Activated naive CD8-positive, alpha-beta T cell (primary cell): Measurements from ENCODE around the gene KIF13A.

ENCODE experiments used
- H3K27ac Mint-ChIP-seq: one replicate; pipeline ENCODE4 v1.8.0; 2021; ENCODE audit warnings: mixed read lengths
- H3K27me3 Mint-ChIP-seq: one replicate; pipeline ENCODE4 v1.8.0; 2021; ENCODE audit warnings: mixed read lengths
- H3K36me3 Mint-ChIP-seq: one replicate; pipeline ENCODE4 v1.8.0; 2021; ENCODE audit warnings: mixed read lengths
- H3K4me1 Mint-ChIP-seq: one replicate; pipeline ENCODE4 v1.8.0; 2021; ENCODE audit warnings: low read depth, mixed read lengths
- H3K4me3 Mint-ChIP-seq: one replicate; pipeline ENCODE4 v1.8.0; 2021; ENCODE audit warnings: mild to moderate bottlenecking, mixed read lengths
- H3K9me3 Mint-ChIP-seq: one replicate; pipeline ENCODE4 v1.8.0; 2021; ENCODE audit warnings: low read depth, mixed read lengths

The KIF13A gene

DNA sequence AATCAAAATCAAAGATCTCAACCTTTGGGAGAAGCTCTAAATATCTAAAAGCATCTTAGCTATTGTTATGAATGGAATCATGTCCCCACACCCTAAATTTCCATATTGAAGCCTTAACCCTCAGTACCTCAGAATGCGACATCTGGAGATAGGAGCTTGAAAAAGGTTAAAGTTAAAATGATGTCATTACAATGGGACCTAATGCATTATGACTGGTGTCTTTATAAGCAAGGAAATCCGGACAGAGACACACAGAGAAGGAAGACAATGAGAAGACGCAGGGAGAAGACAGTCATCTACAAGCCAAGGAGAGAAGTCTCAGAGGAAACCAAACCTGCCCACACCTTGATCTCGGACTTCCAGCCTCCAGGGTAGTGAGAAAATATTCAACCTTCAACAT is 46.1 kb downstream of the KIF13A start:
- H3K36me3 Mint-ChIP-seq, result no peaks in the 10 kb centered on the region
- H3K9me3 Mint-ChIP-seq, result no peaks in the 10 kb centered on the region
- H3K4me1 Mint-ChIP-seq, result no peaks in the 10 kb centered on the region
- H3K27ac Mint-ChIP-seq, result no peak overlapping the region
- H3K27me3 Mint-ChIP-seq, result peaks cover 18% of the 10 kb centered on the region
- H3K4me3 Mint-ChIP-seq, result no peak overlapping the region

GRCh38 chr6:17940151-17940792 is 47.2 kb downstream of the KIF13A start:
- H3K27ac Mint-ChIP-seq, result no peak overlapping the region
- no peaks in the 10 kb centered on the region for H3K36me3 Mint-ChIP-seq
- H3K4me3 Mint-ChIP-seq, result no peak overlapping the region
- no peaks in the 10 kb centered on the region for H3K9me3 Mint-ChIP-seq
- no peaks in the 10 kb centered on the region for H3K4me1 Mint-ChIP-seq
- peaks cover 19% of the 10 kb centered on the region for H3K27me3 Mint-ChIP-seq

DNA sequence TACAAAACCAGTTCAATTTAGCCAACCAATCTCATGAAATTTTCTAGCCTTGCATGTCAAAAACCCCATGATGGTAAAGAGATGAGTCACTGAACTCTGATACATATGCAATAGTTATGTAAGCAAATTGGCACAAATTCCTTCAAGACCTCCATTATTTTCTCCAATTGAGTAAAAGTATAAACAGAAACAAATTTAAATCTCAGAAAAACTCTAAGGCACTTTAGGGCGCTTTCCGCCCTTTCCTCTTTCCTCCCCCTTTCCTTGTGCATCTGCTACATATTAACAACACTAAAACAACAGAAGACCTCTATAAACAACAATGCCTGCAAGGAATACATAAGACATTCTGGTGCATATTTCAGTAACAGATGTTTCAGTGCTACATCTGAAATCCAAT is 48.5 kb downstream of the KIF13A start:
- H3K4me3 Mint-ChIP-seq, result no peak overlapping the region
- peaks cover 17% of the 10 kb centered on the region for H3K27me3 Mint-ChIP-seq
- no peak overlapping the region for H3K27ac Mint-ChIP-seq
- no peaks in the 10 kb centered on the region for H3K4me1 Mint-ChIP-seq
- no peaks in the 10 kb centered on the region for H3K36me3 Mint-ChIP-seq
- no peaks in the 10 kb centered on the region for H3K9me3 Mint-ChIP-seq

DNA sequence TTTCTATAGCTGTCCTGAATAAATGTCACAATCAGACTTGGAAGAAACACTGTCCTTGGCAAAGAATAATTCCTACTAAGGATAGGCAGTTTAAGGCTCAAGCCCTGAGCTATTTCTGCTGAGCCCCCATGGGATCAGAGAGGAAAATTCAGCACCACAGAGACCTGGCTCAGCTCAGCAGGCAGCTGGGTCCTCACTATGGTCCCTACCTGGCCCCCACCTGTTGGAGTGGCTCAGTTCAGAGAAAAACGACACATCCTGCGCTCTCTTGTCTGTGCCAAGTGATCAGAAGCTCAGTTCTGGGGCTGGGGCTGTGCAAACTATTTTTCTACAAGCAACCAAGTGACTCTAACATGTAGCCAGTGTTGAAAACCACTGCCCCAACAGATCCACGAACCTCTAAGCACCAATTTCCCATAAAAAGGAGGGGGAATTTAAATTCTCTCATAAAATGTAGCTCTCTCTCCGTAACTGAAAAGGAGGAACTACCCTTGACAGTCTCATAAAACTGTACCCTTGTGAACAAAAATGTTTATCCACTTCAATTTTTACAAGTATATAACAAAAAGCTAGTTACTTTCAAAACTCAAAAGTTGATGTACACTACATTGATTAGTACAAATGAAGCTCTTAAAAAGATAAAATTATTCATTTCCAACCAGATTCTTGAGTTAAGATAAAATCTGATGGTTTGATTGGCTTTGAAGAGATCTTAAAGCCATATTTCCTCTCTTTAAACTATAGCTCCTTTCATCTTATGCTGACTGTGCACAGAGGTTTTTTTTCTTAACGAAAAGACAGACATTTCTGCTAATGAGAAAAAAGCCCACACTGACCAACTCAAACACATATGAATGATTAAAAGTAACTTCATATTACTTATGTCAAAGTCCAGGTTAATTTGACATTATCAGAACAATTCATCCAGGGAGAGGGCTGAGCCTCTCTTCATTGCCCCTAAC is 52.0 kb downstream of the KIF13A start:
- H3K4me3 Mint-ChIP-seq, result no peak overlapping the region
- H3K36me3 Mint-ChIP-seq, result no peaks in the 10 kb centered on the region
- no peak overlapping the region for H3K27ac Mint-ChIP-seq
- no peaks in the 10 kb centered on the region for H3K4me1 Mint-ChIP-seq
- peaks cover 15% of the 10 kb centered on the region for H3K27me3 Mint-ChIP-seq
- no peaks in the 10 kb centered on the region for H3K9me3 Mint-ChIP-seq

DNA sequence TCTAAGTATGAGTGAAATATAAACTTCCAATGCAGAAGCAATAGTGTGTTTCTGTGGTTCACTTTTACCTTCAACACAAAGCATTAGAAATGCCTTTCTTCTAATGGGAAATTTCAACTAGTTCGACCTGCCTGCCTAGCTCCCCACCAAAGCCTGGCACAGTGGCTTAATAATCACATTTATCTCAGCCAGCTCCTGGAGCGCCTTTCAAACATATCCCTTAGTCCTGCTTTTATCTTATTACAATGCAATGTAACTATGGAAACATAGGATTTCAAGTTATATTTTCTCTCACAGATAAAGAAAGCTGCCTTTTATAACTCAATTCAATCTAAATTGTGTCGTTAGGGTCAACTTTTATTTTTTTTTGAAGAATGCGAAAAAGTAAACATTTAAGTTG is 53.7 kb downstream of the KIF13A start:
- Mint-ChIP-seq H3K4me1 (no peaks in the 10 kb centered on the region), H3K27me3 (peaks cover 10% of the 10 kb centered on the region), H3K36me3 (no peaks in the 10 kb centered on the region), H3K9me3 (no peaks in the 10 kb centered on the region), H3K4me3 (no peak overlapping the region), H3K27ac (no peak overlapping the region)

- H3K9me3 Mint-ChIP-seq, result no peaks in the 10 kb centered on the region
- no peaks in the 10 kb centered on the region for H3K4me1 Mint-ChIP-seq
- no peaks in the 10 kb centered on the region for H3K36me3 Mint-ChIP-seq
- peaks cover 10% of the 10 kb centered on the region for H3K27me3 Mint-ChIP-seq
- H3K27ac Mint-ChIP-seq, result no peak overlapping the region
- no peak overlapping the region for H3K4me3 Mint-ChIP-seq
Measured at GRCh38 chr6:17932330-17932852, 55.0 kb downstream of the KIF13A start.

GRCh38 chr6:17931227-17931626 is 56.2 kb downstream of the KIF13A start:
- H3K27ac Mint-ChIP-seq, result no peak overlapping the region
- H3K4me1 Mint-ChIP-seq, result no peaks in the 10 kb centered on the region

GRCh38 chr6:17930321-17930993 is 57.0 kb downstream of the KIF13A start:
- no peak overlapping the region for H3K27ac Mint-ChIP-seq

More at GRCh38 chr6:17931227-17931626, 56.2 kb downstream of the KIF13A start:
- H3K9me3 Mint-ChIP-seq, result no peaks in the 10 kb centered on the region
- H3K27me3 Mint-ChIP-seq, result peaks cover 7% of the 10 kb centered on the region
- no peak overlapping the region for H3K4me3 Mint-ChIP-seq
- H3K36me3 Mint-ChIP-seq, result no peaks in the 10 kb centered on the region

DNA sequence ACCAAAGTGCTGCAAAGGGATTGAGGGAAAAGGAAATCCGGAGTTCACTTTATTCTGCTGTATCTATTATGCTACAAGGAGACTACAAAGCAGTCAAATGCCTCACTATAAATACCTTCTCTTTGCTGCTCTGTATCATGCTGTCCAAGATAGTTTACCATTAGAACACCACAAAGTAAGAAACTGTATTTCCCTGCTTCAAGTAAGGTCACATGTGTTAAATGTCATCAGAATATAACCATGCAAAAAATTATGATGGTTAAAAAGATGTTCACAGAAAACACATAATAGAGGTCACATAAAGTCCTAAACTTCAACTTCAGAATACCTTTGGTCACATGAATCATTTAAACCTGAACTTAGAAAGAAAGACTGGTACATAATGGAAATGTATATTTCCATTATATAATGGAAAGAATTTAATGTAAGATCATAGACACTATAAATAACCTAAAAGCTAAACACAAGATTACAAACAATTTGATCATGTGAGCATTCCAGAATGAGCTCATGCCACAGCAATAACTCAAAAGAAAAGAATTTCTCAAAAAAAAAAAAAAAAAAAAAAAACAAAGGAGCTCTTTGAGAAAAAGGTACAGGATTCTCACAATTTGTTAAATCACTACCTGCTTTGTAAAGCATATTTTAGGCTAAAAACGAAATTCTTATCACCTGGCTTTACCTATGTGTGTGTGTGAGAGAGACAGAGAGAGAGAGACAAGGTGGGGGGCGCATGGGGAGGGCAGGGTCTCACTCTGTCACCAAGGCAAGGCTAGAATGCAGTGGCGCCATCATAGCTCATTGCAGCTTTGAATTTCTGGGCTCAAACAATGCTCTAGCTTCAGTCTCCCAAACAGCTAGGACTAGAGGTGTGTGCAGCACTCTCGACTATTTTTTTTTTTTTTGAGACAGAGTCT is 58.7 kb downstream of the KIF13A start:
- Mint-ChIP-seq H3K4me3 (no peak overlapping the region), H3K9me3 (no peaks in the 10 kb centered on the region), H3K27me3 (peaks cover 5% of the 10 kb centered on the region), H3K27ac (no peak overlapping the region), H3K36me3 (no peaks in the 10 kb centered on the region), H3K4me1 (no peaks in the 10 kb centered on the region)

More at GRCh38 chr6:17930321-17930993, 57.0 kb downstream of the KIF13A start:
- no peaks in the 10 kb centered on the region for H3K4me1 Mint-ChIP-seq
- no peaks in the 10 kb centered on the region for H3K36me3 Mint-ChIP-seq
- H3K27me3 Mint-ChIP-seq, result peaks cover 7% of the 10 kb centered on the region
- no peaks in the 10 kb centered on the region for H3K9me3 Mint-ChIP-seq
- no peak overlapping the region for H3K4me3 Mint-ChIP-seq

GRCh38 chr6:17927705-17928104 is 59.7 kb downstream of the KIF13A start:
- Mint-ChIP-seq H3K4me3 (no peak overlapping the region), H3K9me3 (no peaks in the 10 kb centered on the region), H3K27ac (no peak overlapping the region), H3K4me1 (no peaks in the 10 kb centered on the region), H3K36me3 (no peaks in the 10 kb centered on the region), H3K27me3 (peaks cover 5% of the 10 kb centered on the region)

GRCh38 chr6:17923401-17923863 is 64.0 kb downstream of the KIF13A start:
- H3K4me3 Mint-ChIP-seq, result no peak overlapping the region
- H3K4me1 Mint-ChIP-seq, result no peaks in the 10 kb centered on the region
- H3K36me3 Mint-ChIP-seq, result no peaks in the 10 kb centered on the region
- H3K9me3 Mint-ChIP-seq, result no peaks in the 10 kb centered on the region
- no peak overlapping the region for H3K27ac Mint-ChIP-seq
- no peaks in the 10 kb centered on the region for H3K27me3 Mint-ChIP-seq

GRCh38 chr6:17921454-17921853 is 66.0 kb downstream of the KIF13A start:
- Mint-ChIP-seq H3K27ac (no peak overlapping the region), H3K4me3 (no peak overlapping the region), H3K27me3 (peaks cover 3% of the 10 kb centered on the region), H3K36me3 (no peaks in the 10 kb centered on the region), H3K4me1 (no peaks in the 10 kb centered on the region), H3K9me3 (no peaks in the 10 kb centered on the region)

DNA sequence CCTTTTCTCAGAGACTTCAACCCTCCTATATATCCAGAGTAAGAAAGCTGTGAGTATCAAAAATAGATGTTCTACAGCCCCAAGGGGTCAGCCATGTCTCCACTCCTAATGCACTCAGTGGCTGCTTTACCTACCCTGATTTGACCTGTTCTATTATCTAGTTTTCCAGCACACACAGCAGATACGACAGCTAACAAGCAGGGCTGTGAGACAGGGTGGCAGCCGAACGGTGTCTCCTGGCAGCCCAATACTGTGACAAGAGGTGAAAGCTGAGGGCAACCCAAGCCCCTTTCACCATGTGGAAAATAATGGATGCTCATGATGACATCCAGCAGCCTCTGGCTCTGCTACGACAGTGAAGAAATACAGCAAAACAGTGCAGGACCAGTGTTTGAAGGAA is 67.9 kb downstream of the KIF13A start:
- no peaks in the 10 kb centered on the region for H3K4me1 Mint-ChIP-seq

More for the DNA sequence above, 67.9 kb downstream of the KIF13A start:
- H3K36me3 Mint-ChIP-seq, result no peaks in the 10 kb centered on the region
- no peaks in the 10 kb centered on the region for H3K9me3 Mint-ChIP-seq
- H3K27ac Mint-ChIP-seq, result no peak overlapping the region
- H3K27me3 Mint-ChIP-seq, result peaks cover 3% of the 10 kb centered on the region
- no peak overlapping the region for H3K4me3 Mint-ChIP-seq
